Occipital lobe (tissue), 2 donors: ENCODE data around the gene PROKR2. TPM values are rescaled to one million over a fixed set of nuclear protein-coding genes. Genes with fewer than 3 reads are reported as not detected.

ENCODE experiments used
- DNase-seq: peaks from one replicate; lab custom pipeline; 2025; lab: John Stamatoyannopoulos, UW
- total RNA-seq: library from RNA; depleted of rRNA; stranded (reverse); fragments of >200 nt; gene quantifications from one replicate; pipeline ENCODE4 v1.2.3, GENCODE V29; 2014

The PROKR2 gene
- total RNA-seq = 40.4 TPM

DNA sequence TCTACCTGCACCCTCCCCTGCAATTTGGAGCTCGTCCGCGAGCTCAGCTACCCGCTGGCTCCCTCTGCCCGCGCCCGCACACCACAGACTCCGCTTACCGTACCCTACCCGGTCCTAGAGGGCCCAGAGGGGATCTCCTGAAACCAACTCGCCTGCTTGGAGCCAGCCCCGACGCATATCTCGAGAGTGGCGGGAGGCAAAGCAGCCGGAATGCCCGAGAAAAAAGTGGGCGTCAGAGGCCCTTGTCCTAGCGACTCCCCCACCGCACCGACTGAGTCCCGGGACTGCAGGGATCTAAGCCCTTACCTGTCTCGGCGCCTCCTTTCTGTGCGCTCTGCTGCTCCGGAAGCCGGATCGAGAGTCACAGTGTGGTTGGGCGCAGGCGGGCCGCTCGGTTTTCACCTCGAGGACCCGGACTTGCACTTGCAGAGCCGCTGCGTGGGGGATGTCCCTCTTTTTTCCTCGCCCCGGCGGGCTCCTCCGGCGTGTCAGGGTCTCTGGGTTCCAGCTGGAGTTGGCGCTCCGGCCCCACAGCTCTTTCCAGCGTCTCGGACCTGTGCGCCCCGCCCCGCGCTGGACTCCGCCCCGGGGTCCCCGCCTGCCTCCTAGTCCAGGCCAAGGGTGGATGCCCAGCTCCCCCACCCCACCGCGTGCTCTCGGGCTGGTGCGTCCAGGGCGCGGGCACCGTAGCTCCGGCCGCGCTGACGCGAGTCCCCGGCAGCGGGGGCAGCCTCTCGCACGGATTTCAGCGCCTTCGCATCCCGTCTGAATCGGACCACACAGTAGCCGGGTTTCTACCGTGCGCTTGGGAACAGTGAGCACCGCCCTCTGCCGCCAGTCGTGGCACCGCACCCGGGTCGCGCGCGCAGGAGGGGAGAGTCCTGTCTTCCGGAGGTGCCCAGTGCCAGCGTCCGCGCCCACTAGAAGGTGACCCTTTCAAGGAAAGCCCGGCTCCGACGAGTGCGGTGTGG is at the start of gene PROKR2:
PROKR2 (minus strand) TSS at position 767 of the 971 bp plus-strand sequence. CDS start 2,585 bp downstream, outside the sequence.
- DNase-seq = no peak

DNA sequence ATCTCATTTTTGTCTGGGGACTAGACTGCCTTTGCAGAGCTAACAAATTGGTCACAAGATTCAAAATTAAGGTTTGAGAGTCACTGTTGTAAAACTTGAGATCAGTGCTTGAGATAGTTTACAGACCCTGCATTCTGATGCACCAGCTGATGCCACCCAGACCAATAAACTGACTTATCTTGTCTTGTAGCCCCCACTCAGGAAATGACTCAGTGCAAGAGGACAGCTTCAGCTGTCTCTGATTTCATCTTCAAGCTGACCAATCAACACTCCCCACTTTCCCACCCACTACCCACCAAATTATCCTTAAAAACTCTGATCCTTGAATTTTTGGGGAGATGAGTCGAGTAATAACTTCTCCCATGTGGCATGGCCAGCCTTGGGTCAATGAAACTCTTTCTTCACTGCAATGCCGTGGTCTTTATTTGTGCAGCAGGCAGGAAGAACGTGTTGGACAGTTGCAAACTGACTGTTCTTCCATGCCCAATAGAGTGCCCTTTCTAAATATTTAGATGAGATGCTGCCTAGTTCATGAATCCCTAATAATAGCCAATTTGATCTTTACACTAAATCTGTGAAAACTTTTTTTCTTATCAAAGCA is 48.3 kb upstream of the PROKR2 start:
- no peak for DNase-seq

DNA sequence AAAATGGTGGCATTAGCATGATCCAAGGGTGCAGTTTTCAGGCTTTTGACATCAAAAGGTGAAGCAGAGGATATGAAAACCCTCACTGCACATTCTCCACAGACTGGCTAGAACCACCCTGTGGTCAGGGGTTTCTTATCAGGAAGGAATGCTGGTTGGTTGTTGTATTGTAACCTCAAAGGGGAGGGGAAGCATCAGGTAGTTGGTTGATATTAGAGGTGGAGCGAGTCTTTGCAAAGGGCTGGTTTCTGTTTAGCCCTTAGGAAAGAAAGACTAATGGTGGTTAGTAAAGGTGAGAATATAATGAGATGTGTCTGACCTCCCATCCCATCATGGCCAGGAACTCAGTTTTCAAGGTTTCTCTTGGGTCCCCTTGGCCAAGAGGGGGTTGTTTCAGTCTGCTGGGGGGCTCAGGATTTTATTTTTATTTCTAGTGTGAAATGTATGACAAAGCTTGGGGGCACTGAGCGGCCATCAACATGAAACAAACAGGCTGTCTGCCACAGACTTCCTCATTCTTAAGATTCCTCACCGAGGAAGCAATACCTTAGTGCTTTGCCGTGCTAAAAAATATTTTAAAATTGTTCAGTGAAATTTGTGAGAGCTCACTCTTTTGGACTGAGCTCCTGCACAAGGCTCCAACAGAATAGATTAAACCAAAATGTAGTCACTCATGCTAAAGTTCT is 47.5 kb upstream of the PROKR2 start:
- DNase-seq = no peak

DNA sequence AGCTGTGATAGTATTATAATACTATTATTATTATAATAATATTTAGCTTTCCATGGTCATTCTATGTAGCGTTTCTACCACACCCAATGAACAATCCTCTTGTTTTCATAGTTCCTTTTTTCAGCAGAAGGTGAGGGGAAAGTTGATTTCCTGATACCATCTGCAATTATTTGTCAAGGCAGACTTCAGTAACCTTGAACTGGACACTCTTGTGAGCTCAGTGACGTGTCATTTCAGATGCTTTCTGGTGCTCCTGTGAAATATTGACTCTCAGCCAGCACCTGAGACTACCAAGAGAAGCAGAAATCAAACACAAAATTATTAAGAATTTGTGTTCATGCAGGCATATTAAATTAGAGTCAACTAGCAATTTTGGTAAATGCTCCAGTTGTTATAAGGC is 46.0 kb upstream of the PROKR2 start:
- DNase-seq = no peak

DNA sequence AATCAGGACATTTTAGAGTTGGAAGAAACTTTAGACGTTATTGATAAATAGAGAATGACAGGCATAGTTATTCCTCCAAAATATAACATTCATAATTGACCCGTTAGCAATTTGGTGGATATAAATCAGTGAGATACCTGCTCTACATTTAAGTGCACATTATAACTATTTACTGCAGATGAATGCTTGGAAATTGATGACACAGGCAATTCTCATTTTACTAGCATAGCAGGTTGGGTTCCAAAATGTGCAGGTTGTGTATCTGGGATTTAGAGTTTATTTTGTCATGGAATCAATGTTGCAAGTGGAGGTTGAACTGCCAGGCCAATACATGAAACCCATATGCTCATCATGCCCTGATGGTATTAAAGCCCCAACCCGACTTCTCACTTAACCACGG is 44.4 kb upstream of the PROKR2 start:
- DNase-seq = no peak

DNA sequence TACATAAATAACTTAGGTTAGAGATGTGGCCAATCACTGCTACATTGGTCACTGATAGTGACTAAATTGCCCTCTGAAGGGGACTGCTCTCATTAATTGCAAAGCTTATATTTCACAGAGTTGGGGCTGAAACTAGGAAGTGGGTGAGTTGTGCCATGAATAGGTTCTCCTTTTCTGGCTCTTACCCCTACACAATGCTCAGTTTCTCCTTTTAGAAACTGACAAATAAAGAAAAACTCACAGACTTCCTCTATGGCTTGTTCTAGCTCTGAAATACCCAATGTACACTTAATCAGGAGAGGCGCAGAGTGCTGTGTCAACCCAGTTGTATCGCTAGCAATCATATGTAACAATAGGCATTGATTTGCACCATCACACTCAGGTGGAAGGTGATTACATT is 41.2 kb upstream of the PROKR2 start:
- DNase-seq = no peak

DNA sequence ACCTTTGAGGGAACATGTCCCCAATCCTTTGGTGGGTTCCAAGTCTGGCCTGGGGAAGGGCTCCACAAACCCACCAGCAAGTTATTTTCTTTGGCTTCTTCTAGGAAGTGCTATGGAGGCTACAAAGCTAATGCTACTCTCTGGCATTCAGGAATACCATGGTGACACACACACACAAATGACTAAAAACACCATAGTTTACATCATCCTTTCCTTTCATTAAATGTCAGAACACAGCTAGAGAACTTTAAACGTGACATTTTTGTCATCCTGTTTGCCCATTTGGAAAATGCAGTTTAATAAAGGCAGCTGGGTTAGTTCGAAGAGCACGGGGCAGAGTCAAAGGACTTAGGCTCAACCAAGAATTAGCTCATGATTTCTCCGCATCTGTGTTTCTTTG is 40.2 kb upstream of the PROKR2 start:
- DNase-seq = no peak

DNA sequence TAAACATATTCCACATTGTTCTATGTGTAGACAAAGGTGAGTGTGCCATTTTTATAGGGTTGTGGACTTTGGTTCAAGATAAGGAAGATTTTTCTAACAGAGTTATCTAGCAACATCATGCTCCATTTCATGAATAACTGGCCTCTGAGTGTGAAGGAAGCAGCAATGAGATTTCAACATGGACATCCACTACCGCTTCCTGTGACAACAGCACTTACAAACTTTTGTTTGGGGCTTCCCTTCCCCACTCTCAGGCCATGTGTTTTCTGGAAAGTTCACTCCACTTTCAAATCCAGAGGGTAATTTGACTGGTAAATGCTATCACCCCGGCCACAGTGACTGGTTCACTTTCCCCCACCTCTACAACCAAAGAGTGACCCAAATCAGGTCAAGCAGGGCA is 38.1 kb upstream of the PROKR2 start:
- DNase-seq = no peak

DNA sequence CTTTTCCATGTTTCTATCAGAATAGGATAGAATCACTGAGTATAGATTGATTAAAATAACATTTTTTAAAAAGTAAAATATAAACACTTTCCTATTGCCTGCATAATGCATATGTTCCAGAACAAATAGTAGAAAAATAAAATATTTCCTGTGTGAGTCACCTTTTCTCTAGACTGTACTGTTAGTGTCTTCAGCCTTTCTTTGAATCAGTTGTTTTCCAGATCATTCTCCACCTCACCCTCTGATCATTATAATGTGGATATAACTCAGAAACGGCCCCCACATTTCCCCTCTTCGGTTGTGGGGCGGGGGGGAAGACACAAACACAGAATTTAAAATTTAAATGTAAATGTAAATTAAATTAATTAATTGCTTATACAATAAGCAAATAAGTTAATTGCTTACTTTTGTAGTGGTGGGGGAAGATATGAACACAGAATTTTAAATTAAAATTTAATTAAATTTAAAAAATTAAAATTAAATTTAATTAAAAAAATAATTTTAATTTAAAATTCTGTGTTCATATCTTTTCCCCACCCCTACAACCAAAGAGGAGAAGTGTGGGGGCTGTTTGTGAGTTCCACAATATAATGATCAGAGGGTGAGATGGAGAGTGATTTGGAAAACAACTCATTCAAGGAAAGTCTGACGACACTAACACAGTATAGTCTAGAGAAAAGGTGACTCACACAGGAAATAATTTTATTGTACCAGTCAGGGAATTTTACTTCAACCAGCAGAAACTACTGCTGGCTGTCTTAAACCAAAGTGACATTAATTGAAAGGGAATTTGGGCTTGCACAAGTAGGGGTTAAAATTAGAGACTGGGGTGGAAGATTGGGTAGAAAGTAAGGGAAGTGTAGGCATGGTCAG is 37.1 kb upstream of the PROKR2 start:
- no peak for DNase-seq

DNA sequence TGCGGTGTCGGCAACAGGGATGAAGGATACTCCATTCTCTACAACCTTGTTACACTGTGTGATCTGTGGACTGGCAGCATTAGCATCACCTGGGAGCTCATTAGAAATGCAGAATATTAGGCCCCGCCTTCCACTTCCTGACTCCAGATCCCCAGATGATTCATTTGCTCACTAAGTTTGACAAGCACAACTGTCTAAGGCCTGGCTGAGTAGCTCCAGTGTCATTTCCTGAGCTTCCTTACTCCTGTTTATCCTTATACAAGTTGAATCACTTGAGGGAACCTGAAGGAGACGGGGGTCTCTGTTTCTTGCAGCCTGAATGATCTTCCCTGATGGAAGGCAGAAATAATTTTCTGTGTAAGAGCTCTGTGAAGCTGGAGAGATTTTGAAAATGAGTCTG is 32.7 kb upstream of the PROKR2 start:
- DNase-seq = no peak

DNA sequence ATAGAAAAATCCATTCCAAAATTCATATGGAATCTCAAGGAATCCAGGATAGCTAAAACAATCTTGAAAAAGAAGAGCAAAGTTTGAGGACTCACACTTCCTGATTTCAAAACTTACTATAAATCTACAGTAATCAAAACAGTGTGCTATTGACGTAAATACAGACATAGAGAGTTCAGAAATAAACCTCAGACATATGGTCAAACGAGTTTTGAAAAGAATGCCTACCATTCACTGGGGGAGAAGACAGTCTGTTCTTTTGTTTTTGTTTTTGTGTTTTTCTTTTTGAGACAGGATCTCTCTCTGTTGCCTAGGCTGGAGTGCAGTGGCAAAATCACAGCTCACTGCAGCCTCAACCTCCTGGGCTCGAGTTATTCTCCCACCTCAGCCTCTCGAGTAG is 25.3 kb upstream of the PROKR2 start:
- no peak for DNase-seq

DNA sequence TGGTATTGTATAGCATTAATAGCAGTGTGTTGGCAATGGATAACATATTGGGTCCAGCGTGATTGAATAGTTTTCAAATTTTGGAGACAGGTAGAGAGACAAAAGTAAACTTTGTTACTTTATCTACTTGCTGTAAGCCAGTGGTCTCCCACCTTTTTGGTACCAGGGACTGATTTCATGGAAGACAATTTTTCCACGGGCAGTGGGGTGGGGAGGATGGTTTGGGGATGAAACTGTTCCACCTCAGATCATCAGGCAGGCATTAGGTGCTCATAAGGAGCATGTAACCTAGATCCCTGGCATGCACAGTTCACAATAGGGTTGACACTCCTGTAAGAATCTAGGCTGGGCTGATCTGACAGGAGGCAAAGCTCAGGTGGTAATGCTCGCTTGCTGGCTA is 14.6 kb upstream of the PROKR2 start:
- DNase-seq = no peak

DNA sequence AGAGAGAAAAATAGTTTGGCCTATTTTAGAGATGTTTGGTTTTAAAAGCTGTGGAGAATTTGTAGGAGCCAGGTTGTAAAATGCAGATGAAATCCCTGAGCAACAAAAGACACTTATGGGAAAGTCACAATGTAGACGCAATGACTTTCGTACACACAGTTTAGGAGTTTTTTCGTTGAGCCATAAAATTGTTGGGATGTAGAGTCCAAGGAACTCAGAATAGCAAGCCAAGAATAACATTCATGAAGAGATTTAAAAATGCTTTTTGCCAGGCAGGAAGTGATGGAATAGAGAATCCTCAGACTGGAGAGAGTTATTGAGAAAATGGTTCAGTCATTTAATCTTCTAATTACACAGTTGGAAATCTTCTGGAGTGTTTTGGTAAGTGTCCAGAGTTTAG is 11.5 kb upstream of the PROKR2 start:
- DNase-seq = no peak

DNA sequence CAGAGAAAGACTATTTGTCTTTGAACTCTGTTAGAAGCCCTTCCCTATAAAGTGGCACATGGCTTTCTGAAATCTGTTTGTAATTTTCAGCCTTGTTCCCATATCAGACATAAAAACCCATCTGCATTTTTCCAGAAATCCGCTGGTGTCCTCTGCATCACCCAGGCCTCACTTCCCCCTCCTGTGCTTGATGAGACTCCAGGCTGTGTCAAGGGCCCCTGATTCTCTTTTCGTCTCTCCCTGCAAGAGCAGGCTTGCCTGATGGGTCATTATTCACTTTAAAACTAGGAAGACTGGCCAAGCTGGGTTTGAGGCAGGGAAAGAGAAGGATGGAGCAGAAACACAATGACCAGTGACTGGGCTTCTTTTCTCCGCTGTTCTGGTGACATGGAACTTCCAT is 10.6 kb upstream of the PROKR2 start:
- no peak for DNase-seq

DNA sequence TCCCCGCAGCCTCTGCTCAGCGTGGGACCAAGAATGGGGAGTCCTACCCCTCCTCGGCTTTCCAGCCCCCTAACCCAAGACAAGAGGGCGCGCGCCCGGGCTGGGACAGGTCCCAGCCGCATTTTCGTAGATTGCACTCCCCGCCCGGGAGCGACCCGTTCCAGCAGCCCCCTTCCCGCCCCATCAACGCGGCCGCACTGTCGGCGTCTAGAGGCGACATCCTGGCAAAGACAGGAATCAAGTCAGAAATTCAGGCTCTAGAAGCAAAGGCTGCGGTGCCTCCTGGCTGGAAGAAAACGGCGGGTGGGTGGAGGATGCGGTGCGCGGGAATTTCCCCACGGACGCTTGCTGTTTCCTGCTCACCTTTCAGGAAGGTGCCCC is 957 bp downstream of the PROKR2 start:
- no peak for DNase-seq

DNA sequence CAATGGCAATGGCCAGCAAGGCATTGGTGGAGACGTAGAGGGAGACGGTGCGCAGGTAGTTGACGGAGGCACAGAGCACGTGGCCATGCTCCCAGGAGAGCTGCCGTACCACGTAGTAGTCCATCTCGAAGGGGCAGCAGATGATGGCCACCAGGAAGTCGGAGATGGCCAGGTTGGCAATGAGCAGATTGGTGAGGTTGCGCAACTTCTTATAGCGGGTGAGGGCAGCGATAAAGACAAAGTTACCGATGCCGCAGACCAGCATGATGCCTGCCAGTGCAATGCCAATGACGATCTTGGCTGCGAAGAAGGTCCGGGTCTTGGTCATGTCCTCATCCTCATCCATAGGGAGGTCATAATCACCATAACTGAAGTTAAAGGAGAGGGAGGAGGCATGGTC is 2.8 kb downstream of the PROKR2 start:
- DNase-seq = no peak

DNA sequence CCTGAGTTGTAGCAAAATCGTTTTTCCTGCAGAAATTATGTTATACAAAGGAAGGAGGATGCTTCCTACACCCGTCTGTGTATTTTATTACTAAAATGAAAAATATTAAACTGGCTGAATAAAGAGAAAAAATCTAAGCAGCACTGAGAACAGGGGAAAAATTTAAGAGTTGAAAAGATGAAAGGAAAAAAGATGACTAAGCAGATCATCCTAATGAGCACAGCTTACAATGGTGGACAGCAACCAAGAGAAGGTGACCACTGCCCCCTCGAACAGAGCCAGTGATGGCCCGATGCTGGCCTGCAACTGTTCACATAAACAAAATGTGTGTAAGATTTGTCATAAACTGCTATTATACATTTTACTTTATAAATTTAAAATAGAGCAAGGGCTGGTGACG is 4.2 kb downstream of the PROKR2 start:
- no peak for DNase-seq

DNA sequence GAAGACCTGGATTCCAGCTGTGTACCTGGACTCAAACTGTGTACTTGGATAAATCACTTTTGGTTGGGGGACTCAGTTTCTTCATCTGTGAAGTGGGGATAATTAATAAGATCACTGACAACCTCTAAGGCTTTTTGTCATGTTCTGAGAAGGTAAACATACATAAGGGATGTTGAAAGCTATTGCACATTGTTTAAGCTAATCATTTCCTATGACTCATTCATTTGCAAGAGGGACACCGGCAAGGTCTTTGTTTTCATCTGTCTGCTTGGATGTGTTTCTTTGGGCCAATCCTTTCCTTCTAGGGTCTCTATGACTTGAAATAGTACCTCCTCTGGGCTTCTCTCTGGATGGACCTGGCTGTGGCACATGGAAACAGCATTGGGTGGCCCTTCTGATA is 6.8 kb downstream of the PROKR2 start:
- DNase-seq = no peak

DNA sequence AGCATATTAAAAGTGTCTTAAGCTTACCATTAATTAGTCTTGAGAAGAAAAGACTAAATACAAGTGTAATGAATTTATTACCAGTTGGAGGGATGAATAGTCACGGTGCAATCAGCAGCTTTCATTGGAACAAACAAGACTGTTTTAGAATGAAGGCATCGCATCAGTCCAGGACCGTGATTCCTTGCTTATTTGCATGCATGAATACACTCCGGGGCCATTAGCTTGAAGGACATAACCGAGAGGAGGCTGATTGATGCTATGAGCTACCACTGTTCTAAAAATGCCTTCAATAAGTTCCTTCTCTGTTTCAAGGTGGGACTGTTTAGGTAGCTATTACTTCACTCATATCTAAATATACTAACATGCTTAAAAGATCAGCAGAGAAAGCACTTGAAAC is 17.9 kb downstream of the PROKR2 start:
- no peak for DNase-seq

DNA sequence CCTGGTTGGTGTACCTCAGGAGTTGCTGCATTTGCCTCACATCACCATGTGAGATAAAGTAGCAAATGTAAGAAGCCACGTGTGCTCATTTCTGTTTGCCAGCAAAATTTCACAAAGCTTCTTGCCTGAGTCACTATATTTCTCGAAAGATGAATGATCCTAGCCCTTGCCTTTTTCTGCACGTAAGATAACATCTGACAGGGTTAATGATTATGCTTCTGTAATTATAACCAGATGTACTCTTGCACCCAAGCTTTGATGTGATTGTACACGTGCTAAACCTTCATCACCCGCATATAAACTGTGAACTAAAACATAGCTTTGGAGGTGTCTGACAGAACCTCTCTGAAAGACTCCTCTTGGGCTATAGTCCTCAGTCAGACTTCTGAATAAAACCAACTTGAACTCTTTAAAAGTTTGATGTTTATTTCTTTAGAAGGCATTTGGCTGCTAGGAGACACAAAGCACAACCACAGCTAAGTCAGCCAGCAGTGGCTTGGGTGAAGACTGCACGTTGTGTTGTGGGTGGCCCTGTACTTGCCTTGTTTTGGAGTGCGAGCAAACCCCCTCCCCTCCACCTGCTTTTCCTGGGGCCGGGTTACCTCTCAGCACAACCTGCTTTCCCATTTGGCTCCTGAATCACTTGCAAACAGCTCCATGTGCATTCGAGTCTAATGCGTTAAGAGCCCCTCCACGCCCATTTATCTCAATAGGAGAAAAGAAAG is 19.3 kb downstream of the PROKR2 start:
- no peak for DNase-seq

DNA sequence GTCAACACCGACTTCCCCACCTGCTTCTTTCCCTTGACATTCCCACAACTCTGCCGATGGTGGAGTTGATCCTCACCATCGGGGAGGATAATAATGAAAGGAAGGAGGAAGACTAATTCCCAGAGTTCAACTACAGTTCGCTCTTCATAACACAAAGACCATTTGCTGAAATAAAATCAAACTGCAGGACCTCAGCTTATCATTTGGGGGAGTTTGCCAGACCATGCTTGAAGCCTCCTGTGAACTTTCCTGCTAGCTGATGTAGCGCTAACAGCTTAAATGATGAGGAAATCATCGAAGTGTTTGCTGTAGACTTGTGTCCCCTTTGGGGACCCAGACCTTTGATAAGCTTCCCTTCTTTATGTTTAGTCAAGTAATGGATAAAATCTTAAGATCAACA is 26.2 kb downstream of the PROKR2 start:
- DNase-seq = no peak
